Right lobe of liver (tissue), 6 donors: Measurements from ENCODE around the gene NRIP1. TPM values are rescaled to one million over a fixed set of nuclear protein-coding genes. Genes with fewer than 3 reads are reported as not detected.

Experiments used
- ATAC-seq, 4 donors: fragments of 200-7000 bp; cut with Tn5 transposase; one replicate each; pipeline ENCODE4 v1.9.1; 2020; ENCODE audit warnings: mild to moderate bottlenecking in 4 of 4, moderate library complexity in 4 of 4
- DNase-seq, 3 donors: peaks; one replicate each; pipeline ENCODE4 v3.0.0-alpha.2; 2020
- H3K27ac ChIP-seq, 3 donors: fragments of 200-600 bp; one replicate each; pipeline ENCODE4 v1.8.0; 2022
- H3K27me3 ChIP-seq, 2 donors: fragments of 200-600 bp; one replicate each; pipeline ENCODE4 v1.8.0; 2022
- H3K36me3 ChIP-seq, 4 donors: fragments of 200-600 bp; sonication (generic) in 1 of 4; one replicate each; pipeline versions ENCODE4 v1.5.1 to v1.8.0; 2017 to 2022; ENCODE audit warnings: control low read depth in 1 of 4
- H3K4me1 ChIP-seq, 4 donors: fragments of 200-600 bp; sonication (generic) in 1 of 4; one replicate each; pipeline versions ENCODE4 v1.5.1 to v1.8.0; 2017 to 2022; ENCODE audit warnings: control low read depth in 1 of 4
- H3K4me3 ChIP-seq, 3 donors: fragments of 200-600 bp; one replicate each; pipeline ENCODE4 v1.8.0; 2022
- H3K9me3 ChIP-seq, 4 donors: fragments of 200-600 bp; sonication (generic) in 1 of 4; one replicate each; pipeline versions ENCODE4 v1.5.1 to v1.8.0; 2017 to 2022; ENCODE audit warnings: control low read depth in 1 of 4
- POLR2A ChIP-seq: fragments of 450-650 bp; IDR thresholded peaks from one replicate; pipeline ENCODE4 v1.6.1; 2017; ENCODE audit warnings: antibody characterized with exemption, mild to moderate bottlenecking
- WGBS: methylation state at CpG from one replicate; pipeline ENCODE4 v1.1.6; 2018; ENCODE audit warnings: low coverage, low lambda C conversion rate; ENCODE audit not compliant: insufficient coverage; ENCODE audit errors: missing lambda C conversion rate; 5-methylcytosine and 5-hydroxymethylcytosine counted together
- intact Hi-C, 2 donors: fragments of 100-400 bp; cut with DNase I; formaldehyde crosslinking; loops; one replicate each; pipeline versions ENCODE4 v1.11.2 to v1.14.1; 2022
- total RNA-seq, 6 experiments: library from RNA; depleted of rRNA in 2 of 6; stranded (reverse); fragments of >200 nt in 2 of 6; fragmentation: NEBNext Ultra II Directional in 3 of 6; extraction: Animal tissue kit (Norgen Biotek cat#: 25700) in 3 of 6; gene quantifications; one replicate each; pipeline versions ENCODE4 v1.1.0 to v1.2.4, GENCODE V29; 2016 to 2023
- TF ChIP-seq, protein P1 (sequence below), 4 donors: fragments of 200-600 bp in 3 of 4; fragments of 450-650 bp in 1 of 4; IDR thresholded peaks; one replicate each; pipeline versions ENCODE4 v1.5.1 to v1.8.0; 2016 to 2022; ENCODE audit warnings: antibody characterized with exemption in 4 of 4, mild to moderate bottlenecking in 2 of 4
- donor health status: DM: no; HTN: yes; CAD: no.
- donor health status: DM: no; HTN: no; CAD: no.
- donor health status: DM: no; HTN: no; CAD: no.
- donor health status: DM: no; HTN: yes; CAD: no.
- donor health status: DM: no; HTN: yes; CAD: no.

NRIP1 gene
- total RNA-seq, 6 experiments from 2014 or later, result 15.4 to 34.0 (median 21.5) TPM

DNA sequence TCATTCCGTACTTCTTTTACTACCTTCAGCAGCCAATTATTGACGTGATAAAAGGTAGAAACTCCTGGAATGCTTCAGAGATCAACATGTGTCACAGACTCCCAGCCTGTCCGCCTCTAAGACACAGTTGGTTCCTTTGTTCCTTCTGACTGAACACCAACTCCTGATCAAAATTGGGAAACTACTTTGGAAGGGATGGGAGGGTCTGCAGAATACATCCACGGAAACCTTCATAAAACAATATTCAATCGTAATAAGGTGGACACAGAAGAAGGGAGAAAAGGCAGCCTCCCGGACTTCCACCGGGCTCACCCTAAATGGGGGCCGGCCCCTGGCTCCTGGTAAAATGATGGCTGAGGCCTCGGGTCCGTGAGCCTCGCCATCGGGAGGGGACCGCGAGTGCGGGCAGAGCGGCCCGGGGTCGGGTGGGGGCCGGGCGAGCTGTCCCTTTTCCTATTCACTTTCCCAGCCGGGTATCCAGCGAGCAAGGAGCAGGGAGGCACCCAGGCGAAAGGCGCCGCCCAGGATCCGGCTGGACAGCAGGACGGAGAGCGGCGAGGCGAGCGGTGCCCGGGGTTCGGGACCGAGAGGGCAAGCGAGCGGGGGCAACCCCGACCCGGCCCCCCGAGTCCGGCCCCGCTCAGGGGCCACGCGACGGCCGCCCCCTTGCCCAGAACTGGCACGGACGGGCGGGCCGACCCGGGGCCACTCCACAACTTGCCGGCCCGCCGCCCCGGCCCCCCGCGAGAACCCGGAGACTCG lies 805 bp downstream of the NRIP1 start:
- TF ChIP-seq, protein P1, sequence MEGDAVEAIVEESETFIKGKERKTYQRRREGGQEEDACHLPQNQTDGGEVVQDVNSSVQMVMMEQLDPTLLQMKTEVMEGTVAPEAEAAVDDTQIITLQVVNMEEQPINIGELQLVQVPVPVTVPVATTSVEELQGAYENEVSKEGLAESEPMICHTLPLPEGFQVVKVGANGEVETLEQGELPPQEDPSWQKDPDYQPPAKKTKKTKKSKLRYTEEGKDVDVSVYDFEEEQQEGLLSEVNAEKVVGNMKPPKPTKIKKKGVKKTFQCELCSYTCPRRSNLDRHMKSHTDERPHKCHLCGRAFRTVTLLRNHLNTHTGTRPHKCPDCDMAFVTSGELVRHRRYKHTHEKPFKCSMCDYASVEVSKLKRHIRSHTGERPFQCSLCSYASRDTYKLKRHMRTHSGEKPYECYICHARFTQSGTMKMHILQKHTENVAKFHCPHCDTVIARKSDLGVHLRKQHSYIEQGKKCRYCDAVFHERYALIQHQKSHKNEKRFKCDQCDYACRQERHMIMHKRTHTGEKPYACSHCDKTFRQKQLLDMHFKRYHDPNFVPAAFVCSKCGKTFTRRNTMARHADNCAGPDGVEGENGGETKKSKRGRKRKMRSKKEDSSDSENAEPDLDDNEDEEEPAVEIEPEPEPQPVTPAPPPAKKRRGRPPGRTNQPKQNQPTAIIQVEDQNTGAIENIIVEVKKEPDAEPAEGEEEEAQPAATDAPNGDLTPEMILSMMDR (IDR thresholded peaks at IDR 0.05), result no peak
- TF ChIP-seq POLR2A, result no peak
- H3K4me1 ChIP-seq, result peaks cover 0 to 31% (median 11%) of the 10 kb centered on the region in 4 donors
- peak overlapping the region; percentile 67 to 84 (median 76) for H3K4me3 ChIP-seq
- intact Hi-C loops, result loop anchor here in 1 of 2 donors (10.0 kb wide), 1 partner anchor 199 kb away; no protein-coding TSS in a partner anchor
- no peaks in the 10 kb centered on the region for H3K36me3 ChIP-seq
- H3K9me3 ChIP-seq, result no peaks in the 10 kb centered on the region
- peak overlapping the region; percentile 88 to 92 (median 92) for H3K27ac ChIP-seq
- DNase-seq, result peak; percentile 69 to 76 (median 76)
- no peaks in the 10 kb centered on the region for H3K27me3 ChIP-seq
- peak; percentile 13 to 37 (median 28) for ATAC-seq
- WGBS, result under 1% methylated on average over 5 of the region's 58 CpGs

DNA sequence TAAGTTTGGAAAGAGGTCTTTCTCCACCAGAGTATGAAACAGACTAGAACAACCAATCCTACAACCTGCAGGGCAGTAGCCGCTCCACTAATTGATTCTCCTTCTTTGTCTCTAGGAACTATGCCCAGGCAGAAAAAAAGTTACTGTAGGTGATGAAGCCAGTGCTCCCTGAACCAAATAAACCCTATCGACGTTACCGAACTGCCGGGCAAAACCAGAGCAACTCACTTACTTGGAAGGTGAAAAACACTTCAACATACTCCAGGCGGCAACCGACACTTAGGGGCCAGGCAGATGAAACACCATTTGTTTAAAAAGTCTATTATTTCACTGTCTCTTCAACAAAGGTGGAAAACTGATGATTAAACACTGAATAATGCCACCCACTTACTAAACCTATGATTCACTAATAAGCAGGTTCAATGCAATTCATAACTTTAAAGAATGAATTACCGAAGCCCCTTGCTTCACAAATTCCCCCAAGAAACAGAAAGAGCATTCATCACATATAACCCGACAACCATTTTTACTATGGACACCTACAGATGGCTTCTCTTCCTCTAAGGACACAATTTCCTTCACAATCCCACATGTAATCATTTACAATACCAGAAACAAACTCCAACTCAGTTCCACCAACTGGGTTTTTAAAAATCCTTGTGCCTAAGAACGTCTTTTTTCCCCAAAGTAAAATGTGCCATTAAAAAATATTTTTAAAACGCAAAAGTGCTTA lies 1.6 kb downstream of the NRIP1 start:
- H3K4me3 ChIP-seq, result peak overlapping the region; percentile 67 to 84 (median 76)
- WGBS, result 3% methylated on average over 11 of the region's 11 CpGs
- ATAC-seq (peak; percentile 6 to 13 (median 10)), DNase-seq (peak in 1 of 3 donors; percentile 42)
- TF ChIP-seq POLR2A, result no peak
- TF ChIP-seq, protein P1 (IDR thresholded peaks at IDR 0.05), result no peak
- no peaks in the 10 kb centered on the region for H3K27me3 ChIP-seq
- H3K27ac ChIP-seq, result peak overlapping the region; percentile 88 to 92 (median 92)
- no peaks in the 10 kb centered on the region for H3K9me3 ChIP-seq
- peaks cover 0 to 38% (median 11%) of the 10 kb centered on the region in 4 donors for H3K4me1 ChIP-seq
- no peaks in the 10 kb centered on the region for H3K36me3 ChIP-seq
- intact Hi-C loops, result loop anchor here in 1 of 2 donors (10.0 kb wide), 1 partner anchor 198 kb away; no protein-coding TSS in a partner anchor

DNA sequence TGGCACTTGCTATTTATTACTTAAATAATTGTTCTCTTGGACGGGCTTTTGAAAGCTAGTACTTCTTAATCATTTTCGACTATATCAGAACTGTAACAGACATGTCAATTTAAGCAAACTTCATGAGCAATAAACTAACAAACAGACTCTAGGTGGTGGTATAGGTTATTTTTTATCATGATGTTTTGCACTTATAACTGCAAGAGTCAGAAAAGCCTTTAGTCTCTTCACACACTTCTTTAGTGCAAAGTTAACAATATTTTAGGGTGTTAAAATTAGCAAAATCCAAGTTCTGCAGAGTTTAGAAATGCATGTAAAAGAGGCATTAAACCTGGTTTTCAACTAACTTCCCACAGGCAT lies 2.2 kb downstream of the NRIP1 start:
- no peak for DNase-seq
- 2% methylated on average over 2 of the region's 2 CpGs for WGBS

More for the DNA sequence above, 2.2 kb downstream of the NRIP1 start:
- Histone ChIP-seq H3K27ac (peak overlapping the region in 1 of 3 donors; percentile 92), H3K9me3 (no peaks in the 10 kb centered on the region), H3K4me1 (peaks cover 0 to 45% (median 11%) of the 10 kb centered on the region in 4 donors), H3K36me3 (no peaks in the 10 kb centered on the region), H3K27me3 (no peaks in the 10 kb centered on the region), H3K4me3 (peak overlapping the region; percentile 67 to 84 (median 76))
- ATAC-seq, result no peak
- intact Hi-C loops, result loop anchor here in 1 of 2 donors (10.0 kb wide), 1 partner anchor 198 kb away; no protein-coding TSS in a partner anchor
- TF ChIP-seq, protein P1 (IDR thresholded peaks at IDR 0.05), result peak in 2 of 4 donors; percentile 20 to 22
- no peak for TF ChIP-seq POLR2A
